Testis (tissue), 2 donors: Measurements from ENCODE around the gene NHLRC2.

ENCODE experiments used
- CTCF ChIP-seq, 3 experiments: fragments of 450-650 bp in 2 of 3; fragments of 200-600 bp in 1 of 3; sonication (generic) in 1 of 3; IDR thresholded peaks; one replicate each; pipeline ENCODE4 v1.5.1; 2016 to 2019; ENCODE audit warnings: antibody characterized with exemption in 3 of 3, mild to moderate bottlenecking in 2 of 3, moderate library complexity in 1 of 3
- POLR2A ChIP-seq: fragments of 450-650 bp; IDR thresholded peaks from one replicate; pipeline ENCODE4 v1.6.1; 2017; ENCODE audit warnings: antibody characterized with exemption, mild to moderate bottlenecking, moderate library complexity

- TF ChIP-seq CTCF (IDR thresholded peaks at IDR 0.05) (no peak), POLR2A (no peak)
Observed at GRCh38 chr10:113932854-113933253, 78.4 kb downstream of the NHLRC2 start.
